Measurements from ENCODE around the gene MAPKBP1.

DNA sequence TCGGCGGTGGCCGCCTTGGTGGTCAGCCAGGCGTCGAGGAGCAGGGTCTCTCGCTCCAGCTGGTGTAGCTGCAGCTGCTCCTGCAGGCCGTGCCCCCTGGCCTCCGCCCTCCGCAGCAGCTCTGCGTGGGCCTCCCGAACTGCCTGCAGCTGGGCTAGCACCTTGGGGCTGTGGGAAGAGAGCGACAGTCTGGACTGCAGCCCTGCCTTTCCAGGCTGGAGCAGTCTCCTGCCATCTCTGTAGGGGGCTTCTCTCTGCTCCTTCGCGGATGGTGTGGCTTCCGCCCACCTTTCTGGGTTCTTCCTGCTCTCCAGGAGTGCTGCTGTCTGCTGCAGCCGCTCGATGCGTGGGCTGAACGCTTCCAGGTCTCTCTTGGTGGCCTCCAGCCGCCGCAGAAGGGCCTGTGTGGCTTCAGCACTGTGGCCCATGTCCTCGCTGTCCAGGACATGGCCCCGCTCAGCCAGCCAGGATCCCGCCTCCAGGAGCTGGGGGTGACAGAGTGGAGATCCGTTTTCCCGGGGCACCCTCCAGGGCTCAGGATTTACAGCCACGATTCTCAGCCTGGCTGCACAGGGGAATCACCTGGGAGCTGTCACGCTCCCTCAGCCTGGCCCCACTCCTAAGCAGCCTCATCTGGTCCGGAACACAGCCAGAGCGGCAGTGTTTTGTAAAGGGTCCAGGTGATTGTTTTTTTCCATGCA is 81.1 kb downstream of the MAPKBP1 start:
- TF ChIP-seq PKNOX1 (IDR thresholded peaks at IDR 0.05) (no peak), FOXA1 (IDR thresholded peaks at IDR 0.05) (no peak), ELF4 (IDR thresholded peaks at IDR 0.05) (no peak), FOXK2 (IDR thresholded peaks at IDR 0.05) (no peak), BHLHE40 (IDR thresholded peaks at IDR 0.05; ENCODE audit: borderline replicate concordance) (no peak)

Data from HEK293T (cell line).